Immature natural killer cell (primary cell): ENCODE results near the gene KIRREL2. TPM values are rescaled to one million over a fixed set of nuclear protein-coding genes. Genes with fewer than 3 reads are reported as not detected.

ENCODE experiments used
- DNase-seq, 3 donors: peaks; one replicate each; pipeline ENCODE4 v3.0.0; 2022; ENCODE audit warnings: mixed read lengths in 1 of 3
- H3K27ac Mint-ChIP-seq, 6 donors: one replicate each; pipeline ENCODE4 v1.8.0; 2020; ENCODE audit warnings: mixed read lengths in 6 of 6, mild to moderate bottlenecking in 5 of 6, inconsistent platforms in 4 of 6, moderate library complexity in 3 of 6
- H3K27me3 Mint-ChIP-seq, 3 donors: one replicate each; pipeline ENCODE4 v1.8.0; 2020 to 2021; ENCODE audit warnings: low read depth in 3 of 3, mild to moderate bottlenecking in 3 of 3, mixed read lengths in 3 of 3, moderate library complexity in 3 of 3, inconsistent platforms in 1 of 3
- H3K36me3 Mint-ChIP-seq, 3 donors: one replicate each; pipeline ENCODE4 v1.8.0; 2020; ENCODE audit warnings: mixed read lengths in 3 of 3, inconsistent platforms in 2 of 3, mild to moderate bottlenecking in 2 of 3
- H3K4me1 Mint-ChIP-seq, 2 donors: one replicate each; pipeline ENCODE4 v1.8.0; 2020; ENCODE audit warnings: inconsistent platforms in 2 of 2, mild to moderate bottlenecking in 2 of 2, mixed read lengths in 2 of 2, moderate library complexity in 1 of 2
- H3K4me3 Mint-ChIP-seq, 5 donors: one replicate each; pipeline ENCODE4 v1.8.0; 2020; ENCODE audit warnings: mild to moderate bottlenecking in 5 of 5, mixed read lengths in 5 of 5, inconsistent platforms in 3 of 5, moderate library complexity in 3 of 5
- H3K9me3 Mint-ChIP-seq, 6 donors: one replicate each; pipeline ENCODE4 v1.8.0; 2020; ENCODE audit warnings: mild to moderate bottlenecking in 6 of 6, mixed read lengths in 6 of 6, inconsistent platforms in 4 of 6, moderate library complexity in 3 of 6
- polyA plus RNA-seq, 3 donors: library from polyadenylated mRNA; unstranded; fragments of 300-500 nt; fragmentation: Illumina TruSeq; gene quantifications; one replicate each; pipeline ENCODE4 v1.2.3, GENCODE V29; 2021

KIRREL2 gene
- polyA plus RNA-seq, 3 donors from 2014 or later, result 0.19 TPM; not detected in 2

DNA sequence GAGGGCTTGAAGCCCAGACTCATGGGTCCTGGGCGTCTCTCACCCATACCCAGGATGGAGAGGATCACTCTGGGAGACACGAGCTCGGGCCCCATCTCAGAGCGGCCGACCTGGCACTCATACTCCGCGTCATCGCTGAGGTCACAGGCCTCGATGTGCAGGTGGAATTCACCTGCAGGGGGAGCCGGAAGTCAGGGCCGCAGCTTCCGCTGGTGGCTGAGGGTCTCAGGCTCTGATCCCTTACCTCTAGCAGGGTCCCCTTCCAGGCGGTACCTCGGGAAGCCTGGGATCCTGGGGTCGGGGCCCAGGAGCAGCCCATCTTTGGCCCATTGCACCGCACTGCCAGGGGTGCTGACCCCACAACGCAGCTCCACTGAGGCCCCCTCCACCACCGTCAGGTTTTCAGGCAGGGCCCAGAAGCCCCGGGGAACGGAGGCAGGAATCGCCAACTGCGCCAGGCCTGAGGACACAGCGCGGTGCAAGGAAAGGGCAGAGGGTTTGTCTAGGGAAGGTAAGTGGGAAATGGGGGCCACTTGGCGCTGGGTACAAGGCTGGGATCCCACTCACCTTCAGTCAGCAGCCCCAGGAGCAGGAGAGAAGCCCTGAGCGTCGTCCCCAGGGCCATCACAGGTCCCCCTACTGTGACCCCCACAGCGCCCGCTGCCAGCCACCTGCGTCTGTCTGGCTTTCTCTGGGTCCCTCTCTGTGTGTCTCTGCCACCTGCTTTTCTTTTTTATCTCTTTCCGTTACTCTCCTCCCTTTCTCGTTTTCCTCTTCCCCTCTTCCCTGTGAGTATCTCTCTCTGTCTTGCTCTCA lies 5.3 kb upstream of the KIRREL2 start:
- peak overlapping the region in 1 of 6 donors; percentile 40 for H3K27ac Mint-ChIP-seq
- peaks cover 0 to 1% (median 0%) of the 10 kb centered on the region in 6 donors for H3K9me3 Mint-ChIP-seq
- H3K36me3 Mint-ChIP-seq, result no peaks in the 10 kb centered on the region
- peaks cover under 1 to 4% of the 10 kb centered on the region in 2 donors for H3K4me1 Mint-ChIP-seq
- DNase-seq, result no peak
- H3K4me3 Mint-ChIP-seq, result no peak overlapping the region
- H3K27me3 Mint-ChIP-seq, result peaks cover 16 to 27% (median 22%) of the 10 kb centered on the region in 3 donors

DNA sequence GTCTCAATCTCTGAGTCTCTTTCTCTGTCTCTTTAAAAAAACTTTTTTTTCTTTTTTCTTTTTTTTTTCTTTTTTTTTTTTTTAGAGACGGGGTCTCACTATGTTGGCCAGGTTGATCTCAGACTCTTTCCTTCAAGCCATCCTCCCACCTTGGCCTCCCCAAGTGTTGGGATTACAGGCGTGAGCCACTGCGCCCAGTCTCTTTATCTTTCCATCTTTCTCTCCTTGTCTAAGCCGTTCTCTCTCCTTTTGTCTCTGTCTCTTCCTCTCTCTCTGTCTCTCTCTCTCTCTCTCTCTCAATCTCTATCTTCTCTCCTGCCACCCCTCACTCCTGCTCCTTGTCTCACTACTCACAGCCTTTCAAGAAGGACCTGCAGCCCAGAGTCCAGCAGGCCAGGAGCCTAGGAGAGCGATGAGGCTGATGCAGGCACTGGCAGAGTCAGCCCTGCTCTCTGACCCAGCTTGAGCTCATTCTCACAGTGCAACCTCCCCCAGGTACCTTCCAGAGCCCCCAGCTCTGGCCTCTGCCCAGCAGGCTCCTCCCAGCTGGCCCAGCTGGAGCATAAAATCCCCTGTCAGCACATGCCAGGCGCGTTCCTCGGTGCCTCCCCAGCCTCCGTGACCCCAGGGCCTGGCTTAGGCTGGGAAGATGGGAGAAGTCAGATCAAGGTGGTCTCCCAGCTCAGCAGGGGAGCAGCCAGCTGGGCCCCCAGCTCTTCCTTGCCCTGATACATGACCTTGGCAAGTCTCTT lies 4.5 kb upstream of the KIRREL2 start, which contains the start of gene NPHS1:
NPHS1 (minus strand) TSS at position 476 of the 752 bp plus-strand sequence. CDS start 667 bp downstream, outside the sequence.
- no peak for DNase-seq
- peaks cover 0 to 1% (median 0%) of the 10 kb centered on the region in 6 donors for H3K9me3 Mint-ChIP-seq
- H3K27me3 Mint-ChIP-seq, result peaks cover 12 to 27% (median 15%) of the 10 kb centered on the region in 3 donors
- H3K4me1 Mint-ChIP-seq, result peaks cover 4 to 5% of the 10 kb centered on the region in 2 donors
- H3K27ac Mint-ChIP-seq, result peak within 1 kb of the TSS in 1 of 6 donors; percentile 40
- H3K4me3 Mint-ChIP-seq, result no peak within 1 kb of the TSS
- no peaks in the 10 kb centered on the region for H3K36me3 Mint-ChIP-seq

DNA sequence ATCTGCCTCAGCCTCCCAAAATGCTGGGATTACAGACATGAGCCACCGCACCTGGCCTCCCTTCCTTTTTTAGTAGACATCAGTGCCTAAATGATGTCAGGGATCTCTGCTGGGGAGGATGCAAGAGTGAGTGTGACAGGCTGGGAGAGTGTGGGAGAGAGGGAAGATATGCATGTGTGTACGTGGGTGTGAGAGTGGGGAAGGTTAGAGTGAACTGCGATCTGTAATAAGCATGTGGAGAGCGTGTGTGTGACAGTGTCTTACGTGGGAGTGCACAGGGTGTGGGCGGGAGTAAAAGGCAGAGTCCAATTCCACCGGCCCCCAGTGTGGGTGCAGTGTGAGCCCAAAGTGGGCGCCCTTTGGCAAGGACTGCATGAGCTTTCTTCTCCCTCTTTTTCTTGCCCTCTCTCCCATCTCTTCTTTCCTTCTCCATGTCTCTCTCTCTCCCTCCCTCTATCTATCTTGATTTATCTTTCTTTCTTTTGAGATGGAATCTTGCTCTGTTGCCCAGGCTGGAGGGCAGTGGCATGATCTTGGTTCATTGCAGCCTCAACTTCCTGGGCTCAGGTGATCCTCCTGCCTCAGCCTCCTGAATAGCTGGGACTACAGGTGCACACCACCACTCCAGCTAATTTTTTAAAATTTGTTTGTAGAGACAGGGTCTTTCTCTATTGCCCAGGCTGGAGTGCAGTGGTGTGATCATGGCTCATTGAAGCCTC lies 3.5 kb upstream of the KIRREL2 start:
- no peaks in the 10 kb centered on the region for H3K36me3 Mint-ChIP-seq
- peaks cover 0 to 1% (median 0%) of the 10 kb centered on the region in 6 donors for H3K9me3 Mint-ChIP-seq
- H3K27me3 Mint-ChIP-seq, result peaks cover 12 to 27% (median 19%) of the 10 kb centered on the region in 3 donors
- DNase-seq, result no peak
- peaks cover 8 to 9% of the 10 kb centered on the region in 2 donors for H3K4me1 Mint-ChIP-seq
- H3K4me3 Mint-ChIP-seq, result no peak overlapping the region
- no peak overlapping the region for H3K27ac Mint-ChIP-seq

DNA sequence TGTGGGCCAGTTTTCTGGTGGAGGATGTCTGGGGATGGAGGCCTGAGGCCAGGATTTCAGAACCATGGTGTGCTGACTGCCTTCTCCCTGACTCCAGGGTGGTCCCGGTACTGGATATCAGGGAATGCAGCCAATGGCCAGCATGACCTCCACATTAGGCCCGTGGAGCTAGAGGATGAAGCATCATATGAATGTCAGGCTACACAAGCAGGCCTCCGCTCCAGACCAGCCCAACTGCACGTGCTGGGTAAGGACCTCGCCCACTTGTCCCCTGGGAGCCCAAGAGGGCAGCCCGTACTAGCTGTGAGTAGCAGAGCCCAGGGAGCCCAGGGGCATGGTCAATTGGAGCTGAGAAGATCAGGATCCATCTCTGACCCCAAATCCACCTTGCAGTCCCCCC lies 1.6 kb downstream of the KIRREL2 start:
- H3K4me3 Mint-ChIP-seq, result no peak overlapping the region
- H3K9me3 Mint-ChIP-seq, result peaks cover 0 to 1% (median 0%) of the 10 kb centered on the region in 6 donors
- H3K27me3 Mint-ChIP-seq, result peaks cover 17 to 24% (median 24%) of the 10 kb centered on the region in 3 donors
- peaks cover 8 to 9% of the 10 kb centered on the region in 2 donors for H3K4me1 Mint-ChIP-seq
- DNase-seq, result no peak
- H3K36me3 Mint-ChIP-seq, result peaks cover 0 to 4% (median 0%) of the 10 kb centered on the region in 3 donors
- no peak overlapping the region for H3K27ac Mint-ChIP-seq

DNA sequence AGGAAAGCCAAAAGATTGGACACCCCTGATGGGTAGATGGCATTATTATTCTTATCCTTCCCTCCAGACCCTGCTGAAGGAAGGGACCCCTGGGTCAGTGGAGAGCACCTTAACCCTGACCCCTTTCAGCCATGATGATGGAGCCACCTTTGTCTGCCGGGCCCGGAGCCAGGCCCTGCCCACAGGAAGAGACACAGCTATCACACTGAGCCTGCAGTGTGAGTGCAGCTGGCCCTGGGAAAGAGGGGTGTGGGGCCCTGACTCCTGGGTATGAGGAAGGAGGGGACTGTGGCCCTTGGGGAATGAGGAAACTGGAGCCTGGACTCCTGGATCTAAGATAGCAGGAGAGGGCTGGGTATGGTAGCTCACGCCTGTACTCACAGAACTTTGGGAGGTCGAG lies 2.7 kb downstream of the KIRREL2 start:
- H3K4me3 Mint-ChIP-seq, result no peak overlapping the region
- H3K27ac Mint-ChIP-seq, result no peak overlapping the region
- peaks cover 8 to 9% of the 10 kb centered on the region in 2 donors for H3K4me1 Mint-ChIP-seq
- peaks cover 0 to 4% (median 0%) of the 10 kb centered on the region in 3 donors for H3K36me3 Mint-ChIP-seq
- no peak for DNase-seq
- H3K27me3 Mint-ChIP-seq, result peaks cover 17 to 30% (median 23%) of the 10 kb centered on the region in 3 donors
- peaks cover 0 to 1% (median 0%) of the 10 kb centered on the region in 6 donors for H3K9me3 Mint-ChIP-seq

DNA sequence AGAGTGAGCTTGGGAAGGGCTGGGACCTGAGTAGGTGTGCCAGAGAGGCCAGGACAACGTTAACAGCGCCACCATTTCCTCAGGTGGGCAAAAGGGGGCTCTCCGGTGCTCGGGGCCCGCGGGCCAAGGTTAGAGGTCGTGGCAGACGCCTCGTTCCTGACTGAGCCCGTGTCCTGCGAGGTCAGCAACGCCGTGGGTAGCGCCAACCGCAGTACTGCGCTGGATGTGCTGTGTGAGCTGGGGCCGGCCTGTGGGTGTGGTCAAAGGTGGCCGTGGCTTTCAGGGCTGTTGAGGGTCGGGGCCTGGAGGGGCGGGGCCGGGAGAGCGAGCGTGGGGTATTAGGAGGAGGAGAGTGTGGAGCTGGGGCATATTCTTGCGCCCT lies 3.7 kb downstream of the KIRREL2 start:
- H3K27me3 Mint-ChIP-seq, result peaks cover 14 to 34% (median 22%) of the 10 kb centered on the region in 3 donors
- H3K36me3 Mint-ChIP-seq, result peaks cover 0 to 4% (median 0%) of the 10 kb centered on the region in 3 donors

DNA sequence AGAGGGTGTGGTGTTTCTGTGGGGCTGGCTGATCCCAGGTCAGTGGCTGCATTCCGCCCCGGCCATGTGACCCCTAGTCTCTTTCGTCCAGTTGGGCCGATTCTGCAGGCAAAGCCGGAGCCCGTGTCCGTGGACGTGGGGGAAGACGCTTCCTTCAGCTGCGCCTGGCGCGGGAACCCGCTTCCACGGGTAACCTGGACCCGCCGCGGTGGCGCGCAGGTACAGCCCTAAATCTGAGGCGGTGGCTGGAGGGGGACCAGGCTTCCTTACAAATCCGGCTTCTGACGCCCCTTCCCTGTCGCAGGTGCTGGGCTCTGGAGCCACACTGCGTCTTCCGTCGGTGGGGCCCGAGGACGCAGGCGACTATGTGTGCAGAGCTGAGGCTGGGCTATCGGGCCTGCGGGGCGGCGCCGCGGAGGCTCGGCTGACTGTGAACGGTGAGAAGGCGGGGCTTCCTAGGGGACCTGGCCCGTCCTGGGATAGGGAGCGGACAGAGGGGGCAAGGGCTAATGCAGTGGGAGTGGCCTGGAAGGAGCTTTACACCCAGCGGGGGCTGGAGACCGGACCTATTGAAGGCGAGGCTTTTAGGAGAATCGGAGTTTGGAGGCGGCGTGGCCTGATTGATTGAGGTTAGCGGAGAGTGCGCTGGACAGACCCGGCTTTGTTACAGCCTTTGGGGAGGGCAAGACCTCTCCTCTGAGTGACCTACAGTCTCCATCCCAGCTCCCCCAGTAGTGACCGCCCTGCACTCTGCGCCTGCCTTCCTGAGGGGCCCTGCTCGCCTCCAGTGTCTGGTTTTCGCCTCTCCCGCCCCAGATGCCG lies 4.3 kb downstream of the KIRREL2 start:
- Mint-ChIP-seq H3K27ac (no peak overlapping the region), H3K27me3 (peaks cover 14 to 33% (median 19%) of the 10 kb centered on the region in 3 donors)
- DNase-seq, result no peak

More for the DNA sequence above, 3.7 kb downstream of the KIRREL2 start:
- no peak overlapping the region for H3K4me3 Mint-ChIP-seq
- H3K9me3 Mint-ChIP-seq, result no peaks in the 10 kb centered on the region
- no peak overlapping the region for H3K27ac Mint-ChIP-seq
- H3K4me1 Mint-ChIP-seq, result peaks cover 8 to 9% of the 10 kb centered on the region in 2 donors
- no peak for DNase-seq

DNA sequence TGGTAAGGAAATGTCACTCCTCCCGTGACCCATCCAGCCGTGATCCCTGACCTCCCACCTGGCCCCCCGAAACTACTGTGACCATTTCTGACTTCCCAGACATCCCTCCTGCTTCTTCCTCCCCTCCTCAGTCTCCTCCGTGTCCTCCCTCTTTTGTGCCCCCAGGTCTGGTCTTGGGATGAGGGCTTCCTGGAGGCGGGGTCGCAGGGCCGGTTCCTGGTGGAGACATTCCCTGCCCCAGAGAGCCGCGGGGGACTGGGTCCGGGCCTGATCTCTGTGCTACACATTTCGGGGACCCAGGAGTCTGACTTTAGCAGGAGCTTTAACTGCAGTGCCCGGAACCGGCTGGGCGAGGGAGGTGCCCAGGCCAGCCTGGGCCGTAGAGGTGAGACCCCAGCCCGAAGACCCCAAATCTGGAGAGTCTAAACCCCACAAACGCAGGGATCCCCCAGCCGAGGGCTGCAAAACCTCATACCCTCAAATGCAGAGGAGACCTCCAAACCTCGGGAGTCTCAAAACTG lies 5.0 kb downstream of the KIRREL2 start:
- peaks cover 0 to 4% (median 0%) of the 10 kb centered on the region in 3 donors for H3K36me3 Mint-ChIP-seq
- H3K4me1 Mint-ChIP-seq, result peaks cover 8 to 9% of the 10 kb centered on the region in 2 donors
- H3K27ac Mint-ChIP-seq, result no peak overlapping the region
- H3K27me3 Mint-ChIP-seq, result peaks cover 14 to 37% (median 19%) of the 10 kb centered on the region in 3 donors
- no peaks in the 10 kb centered on the region for H3K9me3 Mint-ChIP-seq
- H3K4me3 Mint-ChIP-seq, result no peak overlapping the region
- DNase-seq, result no peak

More for the DNA sequence above, 4.3 kb downstream of the KIRREL2 start:
- Mint-ChIP-seq H3K4me3 (no peak overlapping the region), H3K9me3 (no peaks in the 10 kb centered on the region), H3K36me3 (peaks cover 0 to 4% (median 0%) of the 10 kb centered on the region in 3 donors), H3K4me1 (peaks cover 8 to 9% of the 10 kb centered on the region in 2 donors)

DNA sequence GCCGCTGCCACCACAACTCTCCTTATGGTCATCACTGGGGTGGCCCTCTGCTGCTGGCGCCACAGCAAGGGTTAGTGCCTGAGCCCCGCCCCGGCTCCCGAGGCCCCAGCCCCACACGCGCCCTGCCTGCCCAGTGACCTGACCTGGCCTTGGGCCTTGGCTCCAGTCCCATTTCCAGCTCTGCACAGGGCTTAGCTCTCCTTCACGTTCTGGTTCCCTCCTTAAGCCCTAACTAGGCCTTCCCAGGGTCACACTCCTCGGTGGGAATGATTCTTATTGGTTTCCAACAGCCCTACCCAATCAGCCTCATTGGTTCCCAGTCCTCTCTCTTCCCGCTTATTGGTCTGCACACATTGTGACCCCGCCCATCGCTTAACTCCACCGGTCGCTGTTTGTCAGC lies 5.8 kb downstream of the KIRREL2 start:
- H3K4me1 Mint-ChIP-seq, result peaks cover under 1 to 3% of the 10 kb centered on the region in 2 donors
- H3K4me3 Mint-ChIP-seq, result no peak overlapping the region
- no peaks in the 10 kb centered on the region for H3K9me3 Mint-ChIP-seq
- H3K36me3 Mint-ChIP-seq, result peaks cover 0 to 4% (median 0%) of the 10 kb centered on the region in 3 donors
- no peak overlapping the region for H3K27ac Mint-ChIP-seq
- H3K27me3 Mint-ChIP-seq, result peaks cover 15 to 36% (median 19%) of the 10 kb centered on the region in 3 donors
- DNase-seq, result no peak

DNA sequence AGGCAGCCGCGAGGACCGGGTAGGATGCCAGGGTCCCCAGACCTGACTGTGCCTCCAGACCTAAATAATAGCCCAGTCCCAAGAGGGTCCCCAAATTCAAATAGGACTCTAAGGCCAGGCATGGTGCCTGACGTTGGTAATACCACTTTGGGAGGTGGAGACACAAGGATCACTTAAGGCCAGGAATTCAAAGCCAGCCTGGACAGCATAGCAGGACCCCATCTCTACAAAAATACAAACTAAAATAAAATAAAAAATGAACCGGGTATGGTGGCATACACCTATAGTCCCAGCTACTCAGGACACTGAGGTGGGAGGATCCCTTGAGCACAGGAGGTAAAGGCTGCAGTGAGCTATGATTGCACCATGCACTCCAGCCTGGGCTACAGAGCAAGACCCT lies 6.3 kb downstream of the KIRREL2 start:
- peaks cover 15 to 36% (median 24%) of the 10 kb centered on the region in 3 donors for H3K27me3 Mint-ChIP-seq
- peaks cover 0 to 4% (median 0%) of the 10 kb centered on the region in 3 donors for H3K36me3 Mint-ChIP-seq
- no peaks in the 10 kb centered on the region for H3K9me3 Mint-ChIP-seq
- no peak overlapping the region for H3K27ac Mint-ChIP-seq
- H3K4me1 Mint-ChIP-seq, result peaks cover 2 to 6% of the 10 kb centered on the region in 2 donors
- H3K4me3 Mint-ChIP-seq, result no peak overlapping the region
- no peak for DNase-seq

DNA sequence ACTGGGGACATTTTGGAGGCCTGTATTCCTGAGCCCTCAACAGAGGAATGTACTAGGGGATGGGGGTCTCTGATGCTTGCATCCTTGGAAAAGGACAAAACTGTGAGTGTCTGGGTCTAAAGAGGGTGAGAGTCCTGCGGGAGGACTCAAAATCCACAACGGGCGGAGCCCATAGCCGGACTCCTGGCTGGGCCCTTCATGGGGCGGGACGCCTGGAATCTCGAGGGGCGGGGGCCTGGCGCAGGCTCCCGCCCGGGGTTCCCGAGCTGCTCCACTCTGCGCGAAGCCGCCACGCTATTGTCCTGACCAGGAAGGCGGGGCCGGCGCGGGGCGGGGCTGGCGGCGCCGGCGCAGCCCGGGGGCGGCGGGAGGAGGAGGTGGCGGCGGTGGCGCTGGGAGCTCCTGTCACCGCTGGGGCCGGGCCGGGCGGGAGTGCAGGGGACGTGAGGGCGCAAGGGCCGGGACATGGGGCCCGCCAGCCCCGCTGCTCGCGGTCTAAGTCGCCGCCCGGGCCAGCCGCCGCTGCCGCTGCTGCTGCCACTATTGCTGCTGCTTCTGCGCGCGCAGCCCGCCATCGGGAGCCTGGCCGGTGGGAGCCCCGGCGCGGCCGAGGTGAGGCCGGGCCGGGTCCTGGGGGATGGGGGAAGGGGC lies 11.6 kb downstream of the KIRREL2 start, which contains the start of gene APLP1:
APLP1 (plus strand) TSS at position 403 of the 651 bp plus-strand sequence; CDS start at position 466, 63 bp downstream.
- peaks cover 20 to 37% (median 28%) of the 10 kb centered on the region in 3 donors for H3K27me3 Mint-ChIP-seq
- peak; percentile 33 to 55 (median 40) for DNase-seq
- no peak within 1 kb of the TSS for H3K27ac Mint-ChIP-seq
- H3K9me3 Mint-ChIP-seq, result no peaks in the 10 kb centered on the region
- peak within 1 kb of the TSS; percentile 33 to 68 (median 63) for H3K4me3 Mint-ChIP-seq
- H3K4me1 Mint-ChIP-seq, result peaks cover 15 to 16% of the 10 kb centered on the region in 2 donors
- H3K36me3 Mint-ChIP-seq, result no peaks in the 10 kb centered on the region

DNA sequence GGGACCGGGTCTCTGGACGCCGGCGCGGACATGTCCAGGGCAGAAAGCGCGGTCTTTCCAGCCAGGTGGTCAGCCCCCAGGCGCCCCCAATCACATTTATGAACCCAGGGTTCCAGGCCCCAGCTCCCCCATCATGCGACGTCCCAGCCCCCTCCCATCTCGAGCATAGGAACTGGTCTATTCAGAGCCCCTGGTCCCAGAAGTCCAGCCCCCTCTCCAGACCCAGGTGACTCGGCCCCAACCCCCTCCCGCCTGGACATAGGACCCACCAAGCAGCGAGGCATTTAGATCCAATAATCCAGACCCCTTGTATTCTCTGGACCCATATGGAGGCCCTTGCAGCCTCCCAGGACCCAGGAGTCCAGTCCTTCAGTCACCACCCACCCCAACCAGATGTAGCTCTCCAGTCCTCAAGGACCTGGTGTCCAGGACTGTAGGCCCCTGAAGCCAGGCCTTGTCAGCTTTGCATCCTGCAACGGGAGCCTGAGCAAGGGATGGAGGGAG lies 12.2 kb downstream of the KIRREL2 start:
- Mint-ChIP-seq H3K27ac (no peak overlapping the region), H3K27me3 (peaks cover 20 to 37% (median 28%) of the 10 kb centered on the region in 3 donors), H3K9me3 (no peaks in the 10 kb centered on the region), H3K4me3 (peak overlapping the region; percentile 33 to 68 (median 63)), H3K4me1 (peaks cover 15 to 16% of the 10 kb centered on the region in 2 donors), H3K36me3 (no peaks in the 10 kb centered on the region)
- no peak for DNase-seq
